Neural crest cell (in vitro differentiated cells): ENCODE measurements around the gene CHIT1. TPM values are rescaled to one million over a fixed set of nuclear protein-coding genes. Genes with fewer than 3 reads are reported as not detected.

Source experiments
- DNase-seq: peaks from one replicate; pipeline ENCODE4 v3.0.0; 2021; ENCODE audit warnings: low read depth, mixed read lengths, low spot score
- H3K27ac Mint-ChIP-seq: one replicate; pipeline ENCODE4 v1.8.0; 2021; ENCODE audit warnings: mild to moderate bottlenecking, mixed read lengths; ENCODE audit not compliant: unreplicated experiment
- H3K27me3 Mint-ChIP-seq: 2 replicates; pipeline ENCODE4 v1.8.0; 2021; ENCODE audit warnings: low read depth, mild to moderate bottlenecking, mixed read lengths
- H3K36me3 Mint-ChIP-seq: 2 replicates; pipeline ENCODE4 v1.8.0; 2021; ENCODE audit warnings: low read depth, mild to moderate bottlenecking, mixed read lengths
- H3K4me1 Mint-ChIP-seq: 2 replicates; pipeline ENCODE4 v1.8.0; 2021; ENCODE audit warnings: mixed read lengths
- H3K4me3 Mint-ChIP-seq: one replicate; pipeline ENCODE4 v1.8.0; 2021; ENCODE audit warnings: mild to moderate bottlenecking, mixed read lengths
- H3K9me3 Mint-ChIP-seq: 2 replicates; pipeline ENCODE4 v1.8.0; 2021; ENCODE audit warnings: mixed read lengths
- total RNA-seq: library from RNA; stranded (reverse); gene quantifications from 2 replicates; pipeline ENCODE4 v1.2.1, GENCODE V29; 2021
- TF ChIP-seq, protein P1 (sequence below): fragments of 200-600 bp; sonication (generic); conservative IDR thresholded peaks from 2 replicates; pipeline ENCODE4 v1.5.0; 2021; ENCODE audit warnings: antibody characterized with exemption, mild to moderate bottlenecking

The CHIT1 gene
- total RNA-seq, 1 donor from 2014 or later, result not detected

- no peak overlapping the region for H3K27ac Mint-ChIP-seq
- H3K4me1 Mint-ChIP-seq, result no peaks in the 10 kb centered on the region
- no peaks in the 10 kb centered on the region for H3K9me3 Mint-ChIP-seq
- H3K36me3 Mint-ChIP-seq, result no peaks in the 10 kb centered on the region
- DNase-seq, result no peak
- no peak overlapping the region for H3K4me3 Mint-ChIP-seq
- H3K27me3 Mint-ChIP-seq, result peaks cover 2% of the 10 kb centered on the region
- TF ChIP-seq, protein P1, sequence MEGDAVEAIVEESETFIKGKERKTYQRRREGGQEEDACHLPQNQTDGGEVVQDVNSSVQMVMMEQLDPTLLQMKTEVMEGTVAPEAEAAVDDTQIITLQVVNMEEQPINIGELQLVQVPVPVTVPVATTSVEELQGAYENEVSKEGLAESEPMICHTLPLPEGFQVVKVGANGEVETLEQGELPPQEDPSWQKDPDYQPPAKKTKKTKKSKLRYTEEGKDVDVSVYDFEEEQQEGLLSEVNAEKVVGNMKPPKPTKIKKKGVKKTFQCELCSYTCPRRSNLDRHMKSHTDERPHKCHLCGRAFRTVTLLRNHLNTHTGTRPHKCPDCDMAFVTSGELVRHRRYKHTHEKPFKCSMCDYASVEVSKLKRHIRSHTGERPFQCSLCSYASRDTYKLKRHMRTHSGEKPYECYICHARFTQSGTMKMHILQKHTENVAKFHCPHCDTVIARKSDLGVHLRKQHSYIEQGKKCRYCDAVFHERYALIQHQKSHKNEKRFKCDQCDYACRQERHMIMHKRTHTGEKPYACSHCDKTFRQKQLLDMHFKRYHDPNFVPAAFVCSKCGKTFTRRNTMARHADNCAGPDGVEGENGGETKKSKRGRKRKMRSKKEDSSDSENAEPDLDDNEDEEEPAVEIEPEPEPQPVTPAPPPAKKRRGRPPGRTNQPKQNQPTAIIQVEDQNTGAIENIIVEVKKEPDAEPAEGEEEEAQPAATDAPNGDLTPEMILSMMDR, result no peak
These were observed 24.7 kb downstream of the CHIT1 start for GRCh38 chr1:203204756-203205155.

DNA sequence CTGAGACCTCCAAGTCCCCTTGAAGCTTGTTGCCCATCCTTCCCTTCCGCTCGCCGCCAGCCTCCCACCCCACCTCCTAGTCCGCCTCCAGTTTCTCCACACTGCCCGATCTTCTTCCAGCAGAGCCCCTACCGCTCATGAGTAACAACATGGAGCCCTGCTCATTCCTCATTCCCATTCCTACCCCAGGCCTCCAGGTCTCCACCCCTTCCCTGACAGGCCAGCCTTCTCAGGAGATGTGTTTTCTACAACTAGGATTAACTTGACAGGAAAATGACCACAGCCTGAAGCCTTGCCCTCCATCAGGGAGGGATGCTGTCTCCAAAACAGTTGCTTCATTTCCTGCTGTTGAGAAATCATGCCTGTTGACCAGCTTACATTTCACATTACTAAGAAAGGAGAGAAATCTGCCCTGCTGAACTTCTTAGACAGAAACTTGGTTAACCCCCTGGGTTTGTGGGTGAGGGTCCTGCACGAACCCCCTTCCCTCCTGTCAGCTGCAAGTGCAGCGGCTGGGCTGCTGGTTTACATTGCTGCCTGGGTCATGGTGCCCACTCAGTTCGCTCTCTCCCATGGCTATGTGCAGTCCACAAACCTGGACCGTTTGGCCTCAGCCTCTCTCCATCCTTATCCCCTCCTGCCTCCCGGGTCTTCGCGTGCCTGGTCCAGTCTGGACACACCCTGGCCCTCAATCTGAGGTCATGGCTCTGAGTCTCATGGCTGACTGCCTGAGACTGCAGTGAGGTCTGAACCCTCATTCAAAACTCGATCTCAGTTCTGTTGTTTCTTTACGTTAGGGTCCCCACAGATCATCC lies 26.8 kb downstream of the CHIT1 start:
- no peak overlapping the region for H3K4me3 Mint-ChIP-seq
- H3K36me3 Mint-ChIP-seq, result no peaks in the 10 kb centered on the region
- DNase-seq, result no peak
- no peak overlapping the region for H3K27ac Mint-ChIP-seq
- no peaks in the 10 kb centered on the region for H3K9me3 Mint-ChIP-seq
- TF ChIP-seq, protein P1, result no peak
- H3K27me3 Mint-ChIP-seq, result peaks cover 2% of the 10 kb centered on the region
- no peaks in the 10 kb centered on the region for H3K4me1 Mint-ChIP-seq

DNA sequence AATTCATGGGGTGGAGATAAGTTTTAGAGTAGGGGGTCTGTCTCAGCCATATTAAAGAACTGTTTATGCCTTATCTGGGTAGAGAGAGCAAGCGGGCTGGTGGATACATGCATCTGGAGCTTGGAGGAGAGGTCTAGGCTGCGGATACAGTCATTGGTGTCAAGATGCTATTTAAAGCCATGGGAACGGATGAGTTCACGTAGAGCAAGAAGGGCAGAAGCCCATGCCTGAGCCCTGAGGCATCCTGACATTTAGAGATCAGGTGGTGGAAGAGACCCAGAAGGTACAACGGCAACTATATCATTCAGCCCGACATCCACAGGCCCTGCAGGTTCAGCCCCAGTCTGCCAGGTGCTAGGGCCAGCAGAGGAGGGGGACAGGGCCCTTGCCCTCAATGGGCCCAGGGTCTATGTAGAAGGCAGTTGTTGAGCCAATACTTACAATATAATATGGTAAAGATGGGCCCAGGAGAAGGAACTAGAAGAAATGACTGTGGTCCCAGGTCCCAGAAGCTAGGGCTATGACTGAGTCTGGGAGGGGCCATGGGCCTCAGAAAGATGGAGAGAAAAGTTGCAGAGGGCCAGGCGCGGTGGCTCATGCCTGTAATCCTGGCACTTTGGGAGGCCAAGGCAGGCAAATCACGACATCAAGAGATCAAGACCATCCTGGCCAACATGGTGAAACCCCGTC lies 27.8 kb downstream of the CHIT1 start:
- Mint-ChIP-seq H3K27me3 (peaks cover 2% of the 10 kb centered on the region), H3K36me3 (no peaks in the 10 kb centered on the region), H3K4me1 (no peaks in the 10 kb centered on the region), H3K4me3 (no peak overlapping the region), H3K27ac (no peak overlapping the region), H3K9me3 (no peaks in the 10 kb centered on the region)
- DNase-seq, result no peak
- TF ChIP-seq, protein P1, result no peak

- DNase-seq, result no peak
- peaks cover 2% of the 10 kb centered on the region for H3K27me3 Mint-ChIP-seq
- H3K4me1 Mint-ChIP-seq, result no peaks in the 10 kb centered on the region
- no peak overlapping the region for H3K4me3 Mint-ChIP-seq
- H3K9me3 Mint-ChIP-seq, result no peaks in the 10 kb centered on the region
- TF ChIP-seq, protein P1, result no peak
- no peak overlapping the region for H3K27ac Mint-ChIP-seq
- H3K36me3 Mint-ChIP-seq, result no peaks in the 10 kb centered on the region
These were observed 28.6 kb downstream of the CHIT1 start for GRCh38 chr1:203200916-203201315.

- H3K9me3 Mint-ChIP-seq, result no peaks in the 10 kb centered on the region
These were observed 29.5 kb downstream of the CHIT1 start for GRCh38 chr1:203199816-203200571.

More at GRCh38 chr1:203199816-203200571, 29.5 kb downstream of the CHIT1 start:
- TF ChIP-seq, protein P1, result no peak
- no peak for DNase-seq
- Mint-ChIP-seq H3K36me3 (no peaks in the 10 kb centered on the region), H3K27me3 (peaks cover 2% of the 10 kb centered on the region), H3K4me1 (no peaks in the 10 kb centered on the region), H3K27ac (no peak overlapping the region), H3K4me3 (no peak overlapping the region)
